Osteocyte (in vitro differentiated cells): ENCODE data around the gene FAM83G. TPM values are rescaled to one million over a fixed set of nuclear protein-coding genes. Genes with fewer than 3 reads are reported as not detected.

Experiments used
- DNase-seq: peaks from one replicate; pipeline ENCODE4 v3.0.0; 2021; ENCODE audit warnings: mixed read lengths; ENCODE audit not compliant: unreplicated experiment; ENCODE audit errors: extremely low spot score
- H3K27ac Mint-ChIP-seq: one replicate; pipeline ENCODE4 v1.8.0; 2021; ENCODE audit warnings: mild to moderate bottlenecking, mixed read lengths; ENCODE audit not compliant: unreplicated experiment
- H3K27me3 Mint-ChIP-seq: one replicate; pipeline ENCODE4 v1.8.0; 2021; ENCODE audit warnings: mixed read lengths; ENCODE audit not compliant: unreplicated experiment
- H3K36me3 Mint-ChIP-seq: one replicate; pipeline ENCODE4 v1.8.0; 2021; ENCODE audit warnings: mixed read lengths; ENCODE audit not compliant: unreplicated experiment
- H3K4me1 Mint-ChIP-seq: one replicate; pipeline ENCODE4 v1.8.0; 2021; ENCODE audit warnings: mixed read lengths; ENCODE audit not compliant: unreplicated experiment
- H3K4me3 Mint-ChIP-seq: one replicate; pipeline ENCODE4 v1.8.0; 2021; ENCODE audit warnings: mild to moderate bottlenecking, moderate library complexity, mixed read lengths; ENCODE audit not compliant: unreplicated experiment
- H3K9me3 Mint-ChIP-seq: one replicate; pipeline ENCODE4 v1.8.0; 2021; ENCODE audit warnings: mixed read lengths; ENCODE audit not compliant: unreplicated experiment
- CTCF ChIP-seq: fragments of 200-600 bp; sonication (generic); IDR thresholded peaks from 2 replicates; pipeline ENCODE4 v1.5.0; 2021; ENCODE audit warnings: antibody characterized with exemption, mild to moderate bottlenecking, moderate library complexity
- total RNA-seq: library from RNA; stranded (reverse); gene quantifications from 2 replicates; pipeline ENCODE4 v1.2.1, GENCODE V29; 2021

Gene FAM83G
- total RNA-seq, 1 donor from 2014 or later, result 4.1 TPM

DNA sequence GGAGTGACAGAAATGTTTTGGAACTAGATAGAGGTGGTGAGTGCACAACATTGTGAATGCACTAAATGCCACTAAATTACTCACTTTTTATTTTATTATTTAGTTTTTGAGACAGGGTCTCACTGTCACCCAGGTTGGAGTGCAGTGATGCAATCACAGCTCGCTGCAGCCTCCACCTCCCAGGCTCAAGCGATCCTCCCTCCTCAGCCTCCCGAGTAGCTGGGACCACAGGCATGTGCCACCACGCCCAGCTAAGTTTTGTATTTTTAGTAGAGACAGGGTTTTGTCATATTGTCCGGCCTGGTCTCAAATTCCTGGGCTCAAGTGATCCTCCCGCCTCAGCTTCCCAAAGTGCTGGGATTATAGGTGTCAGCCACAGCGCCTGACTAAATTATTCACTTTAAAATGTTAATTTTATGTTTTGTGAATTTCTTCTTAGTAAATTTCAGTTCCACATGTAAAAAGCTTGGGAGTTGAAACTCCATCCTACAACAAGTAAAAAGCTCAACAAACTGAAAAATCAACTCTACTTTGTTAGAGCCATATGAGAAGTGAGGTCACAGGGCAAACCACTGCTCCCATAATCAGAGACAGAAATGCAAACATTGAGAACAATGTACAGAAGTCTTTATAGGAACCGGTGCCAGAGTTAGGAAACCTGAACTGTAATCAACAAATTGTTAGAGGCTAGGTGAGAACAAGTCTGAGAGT, 66.4 kb downstream of the FAM83G start:
- peaks cover 17% of the 10 kb centered on the region for H3K27me3 Mint-ChIP-seq
- no peak for DNase-seq
- no peaks in the 10 kb centered on the region for H3K9me3 Mint-ChIP-seq
- no peak overlapping the region for H3K27ac Mint-ChIP-seq
- H3K36me3 Mint-ChIP-seq, result no peaks in the 10 kb centered on the region
- no peaks in the 10 kb centered on the region for H3K4me1 Mint-ChIP-seq
- TF ChIP-seq CTCF, result no peak
- H3K4me3 Mint-ChIP-seq, result no peak overlapping the region

DNA sequence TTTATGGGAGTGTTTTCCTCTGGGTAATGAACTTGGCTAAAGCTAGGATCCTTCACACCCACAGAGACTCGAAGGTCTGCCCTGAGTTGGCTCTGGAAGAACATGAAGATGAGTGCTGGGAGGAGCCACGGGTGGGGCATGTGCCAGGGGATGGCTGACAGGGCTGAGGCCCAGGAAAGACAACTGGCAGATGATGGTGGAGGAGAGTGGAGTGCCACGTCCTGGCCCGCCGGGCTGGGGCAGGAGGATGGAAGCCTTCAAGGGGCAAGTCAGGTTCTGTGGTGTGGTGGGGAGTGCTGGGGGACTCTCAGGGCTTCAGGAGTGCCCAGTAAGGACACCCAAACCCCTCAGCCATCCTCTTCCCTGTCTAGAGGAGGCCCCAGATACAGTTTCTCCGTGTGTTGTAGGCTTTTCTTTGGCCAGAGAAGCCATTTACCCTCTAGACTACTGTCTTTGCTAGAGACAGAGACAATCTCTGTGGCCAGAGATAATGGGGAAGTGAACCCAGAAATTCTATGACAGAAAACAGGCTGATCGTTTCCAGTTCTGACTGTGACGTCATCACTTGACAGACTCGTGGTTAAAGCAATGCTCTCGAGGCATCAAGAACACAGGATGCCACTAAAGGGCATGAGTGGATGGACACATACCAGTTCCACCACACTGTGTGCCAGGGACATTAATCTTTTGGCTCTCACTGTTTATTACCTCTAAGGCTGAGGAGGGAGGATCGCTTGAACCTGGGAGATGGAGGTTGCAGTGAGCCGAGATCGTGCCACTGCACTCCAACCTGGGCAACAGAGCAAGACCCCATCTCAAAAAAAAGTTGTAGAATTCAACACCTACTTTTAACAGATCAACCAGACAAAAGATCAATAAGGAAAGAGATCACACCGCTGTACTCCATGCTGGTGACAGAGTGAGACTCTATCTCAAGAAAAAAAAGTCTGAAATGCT, 71.2 kb downstream of the FAM83G start:
- no peak for DNase-seq
- Mint-ChIP-seq H3K4me3 (no peak overlapping the region), H3K27me3 (no peaks in the 10 kb centered on the region), H3K36me3 (peaks cover 23% of the 10 kb centered on the region), H3K9me3 (no peaks in the 10 kb centered on the region), H3K4me1 (peaks cover 2% of the 10 kb centered on the region), H3K27ac (no peak overlapping the region)
- no peak for TF ChIP-seq CTCF

- H3K27ac Mint-ChIP-seq, result no peak overlapping the region
- H3K36me3 Mint-ChIP-seq, result peaks cover 25% of the 10 kb centered on the region
- H3K27me3 Mint-ChIP-seq, result no peaks in the 10 kb centered on the region
- no peak for TF ChIP-seq CTCF
- H3K4me3 Mint-ChIP-seq, result no peak overlapping the region
- no peak for DNase-seq
- H3K9me3 Mint-ChIP-seq, result no peaks in the 10 kb centered on the region
- H3K4me1 Mint-ChIP-seq, result peaks cover 7% of the 10 kb centered on the region
These were observed 72.1 kb downstream of the FAM83G start for GRCh38 chr17:18932360-18933055.

DNA sequence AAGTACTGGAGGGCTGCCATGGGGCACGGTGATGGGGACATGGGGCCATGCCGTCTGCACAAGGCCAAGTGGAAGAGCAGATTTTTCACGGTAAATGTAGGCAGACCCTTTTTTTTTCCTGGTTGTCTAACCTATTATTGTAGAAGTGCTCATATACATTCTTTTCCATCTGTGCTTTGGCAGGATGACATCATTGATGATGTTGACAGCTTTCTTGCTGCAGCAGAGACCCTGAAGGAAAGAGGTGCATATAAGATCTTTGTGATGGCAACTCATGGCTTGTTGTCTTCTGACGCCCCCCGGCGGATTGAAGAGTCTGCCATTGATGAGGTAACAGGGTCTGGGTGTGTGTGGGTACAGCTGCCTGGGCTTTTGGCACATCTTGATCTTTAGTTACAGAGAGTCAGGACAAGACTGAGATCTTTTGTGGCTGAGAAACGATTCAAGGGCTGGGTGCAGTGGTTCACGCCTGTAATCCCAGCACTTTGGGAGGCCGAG, 75.9 kb downstream of the FAM83G start:
- TF ChIP-seq CTCF, result no peak
- peaks cover 10% of the 10 kb centered on the region for H3K4me1 Mint-ChIP-seq
- no peak overlapping the region for H3K27ac Mint-ChIP-seq
- DNase-seq, result no peak
- H3K4me3 Mint-ChIP-seq, result no peak overlapping the region
- H3K36me3 Mint-ChIP-seq, result peaks cover 30% of the 10 kb centered on the region
- no peaks in the 10 kb centered on the region for H3K9me3 Mint-ChIP-seq
- no peaks in the 10 kb centered on the region for H3K27me3 Mint-ChIP-seq
